Stimulated activated CD4-positive, alpha-beta T cell treated with anti-CD3 and anti-CD28 coated beads, TNF-alpha, amount 100 ng/mL, for 1 hour (primary cell): ENCODE measurements around the gene GBF1.

Source experiments
- DNase-seq, 3 donors: peaks; one replicate each; pipeline ENCODE4 v3.0.0-alpha.2; 2020; ENCODE audit warnings: low read depth in 3 of 3, low spot score in 1 of 3

The GBF1 gene

DNA sequence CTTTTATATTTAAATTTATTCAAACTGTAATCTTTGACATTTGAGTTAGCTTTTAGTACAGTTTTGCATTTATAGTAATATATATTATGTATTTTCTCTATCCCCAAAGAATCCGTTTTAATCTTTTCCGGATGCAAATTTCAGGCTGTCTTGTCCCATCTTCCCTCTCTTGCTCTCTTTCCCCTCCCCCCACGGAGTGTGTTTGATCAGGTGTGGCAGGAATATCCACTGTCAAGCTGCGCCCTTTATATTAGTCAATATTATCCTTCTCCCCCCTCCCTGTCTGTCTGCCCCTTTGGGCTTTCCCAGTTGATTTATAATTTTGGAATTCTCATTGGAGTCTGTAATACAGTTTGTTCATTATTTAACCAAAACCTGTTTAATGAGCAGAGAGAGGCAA is 19.0 kb downstream of the GBF1 start:
- no peak for DNase-seq

DNA sequence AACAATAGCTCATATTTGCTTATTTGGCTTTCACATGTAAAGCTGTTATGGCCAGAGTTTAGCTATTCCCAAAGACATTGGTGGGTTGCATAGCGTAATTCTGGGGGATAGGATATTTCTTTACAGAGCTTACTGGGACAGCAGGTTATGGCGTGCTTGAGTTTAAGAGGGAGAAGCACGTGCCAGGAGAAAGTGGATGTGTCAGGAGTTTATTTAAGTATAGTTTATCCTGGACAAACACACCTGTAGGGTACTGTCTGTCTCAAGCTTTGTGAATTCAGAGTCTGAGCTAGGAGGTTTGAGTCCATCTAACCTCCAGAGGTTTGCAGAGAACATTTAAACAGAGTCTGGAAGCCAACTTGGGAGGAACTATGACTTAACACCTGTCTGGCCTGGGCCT is 21.3 kb downstream of the GBF1 start:
- no peak for DNase-seq

DNA sequence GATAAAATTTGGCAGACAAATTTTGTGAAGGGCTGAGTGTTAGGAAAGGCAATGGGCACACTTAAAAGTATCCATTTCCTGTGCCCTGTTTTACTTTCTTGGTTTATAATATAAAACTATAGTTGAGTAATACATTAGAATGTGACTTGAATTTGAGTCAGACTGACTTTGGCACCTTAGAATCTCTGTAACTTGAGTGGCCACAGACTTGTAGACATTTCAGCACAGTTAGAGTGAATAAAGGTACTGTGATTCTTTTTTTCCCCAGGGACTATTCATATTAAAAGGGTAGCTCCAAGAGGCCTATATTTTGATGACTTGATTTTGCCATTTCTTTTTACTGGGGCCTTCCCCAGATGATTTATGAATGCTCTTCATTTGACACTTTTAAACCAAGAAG is 22.4 kb downstream of the GBF1 start:
- no peak for DNase-seq

DNA sequence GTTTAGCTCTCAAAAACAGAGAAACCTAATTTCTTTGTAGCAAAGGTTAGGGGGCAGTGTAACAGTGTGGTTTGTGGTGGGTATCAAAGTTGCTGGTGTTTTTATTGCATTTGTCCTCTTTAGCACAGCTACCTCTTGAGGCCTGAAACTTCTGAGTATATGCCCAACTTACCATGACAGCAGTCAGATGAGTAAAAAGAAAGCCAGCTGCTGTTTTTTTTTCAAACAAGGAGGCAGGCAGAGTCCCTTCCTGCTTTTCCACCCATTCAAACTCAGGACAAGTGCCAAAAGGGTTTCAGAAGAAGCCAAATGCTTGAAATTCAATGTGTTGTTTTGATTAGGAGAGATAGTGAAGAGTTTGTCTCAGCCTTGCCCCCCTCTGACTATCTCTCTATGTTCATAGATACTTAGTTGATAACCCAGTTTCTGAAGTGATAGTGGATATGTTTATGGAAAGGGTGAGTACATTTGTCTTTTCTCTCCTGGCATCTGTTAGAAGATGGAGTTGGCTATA is 23.1 kb downstream of the GBF1 start:
- DNase-seq: no peak

DNA sequence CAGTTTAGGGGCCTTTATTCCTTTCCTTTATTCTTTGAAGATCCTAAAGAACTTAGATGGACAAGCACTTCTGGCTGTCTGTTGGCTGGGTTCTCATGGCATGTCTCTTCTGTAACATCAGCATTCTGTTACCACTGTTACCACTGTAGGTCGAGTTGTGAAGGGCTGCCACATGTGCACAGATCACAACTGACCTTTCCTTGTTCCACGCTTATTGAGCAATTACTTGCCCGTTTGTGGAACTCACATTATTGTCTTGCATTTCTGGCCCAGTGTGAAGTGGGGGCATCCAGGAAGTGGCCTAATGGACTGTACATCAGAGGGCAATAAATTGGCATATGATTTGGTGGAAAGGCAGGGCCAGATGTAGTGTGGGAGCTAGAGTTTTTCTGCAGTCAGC is 23.7 kb downstream of the GBF1 start:
- DNase-seq: no peak

DNA sequence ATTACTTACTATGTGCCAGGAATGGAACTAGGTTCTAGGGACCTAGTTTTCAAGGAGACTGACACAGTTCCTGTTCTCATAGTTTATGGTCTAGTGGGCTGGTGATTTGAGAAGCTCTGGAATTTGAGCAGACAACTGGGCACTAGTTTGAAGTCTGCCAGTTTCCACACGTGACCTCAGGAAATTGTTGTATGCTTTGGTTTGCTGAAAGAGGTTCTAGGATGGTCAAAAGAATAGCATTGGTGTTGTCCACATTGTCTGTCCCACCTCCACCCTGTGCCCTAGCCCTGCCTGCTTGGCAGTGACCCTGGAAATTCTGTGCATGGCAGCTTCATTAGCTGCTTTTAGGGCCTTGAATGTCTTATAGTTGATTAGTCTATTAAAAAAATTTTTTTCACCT is 28.7 kb downstream of the GBF1 start:
- DNase-seq: no peak

DNA sequence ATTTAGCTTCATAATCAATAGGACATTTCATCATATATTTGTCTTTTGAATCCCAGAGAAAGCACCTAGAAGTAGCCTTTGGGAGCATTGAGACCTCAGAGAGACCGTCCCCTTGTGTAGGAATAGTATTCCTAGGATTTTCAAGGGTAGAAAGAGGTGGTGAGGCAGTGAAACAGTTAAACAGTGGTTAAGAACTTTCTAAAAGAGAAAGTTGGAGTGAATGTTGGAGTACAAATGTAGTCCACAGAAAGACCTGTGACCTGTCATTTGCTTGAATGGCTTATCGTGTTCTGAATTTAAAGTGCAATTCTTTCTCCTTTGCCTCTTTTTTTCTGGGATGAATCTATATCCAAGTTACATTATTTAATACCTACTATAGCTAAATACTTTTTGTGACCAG is 30.0 kb downstream of the GBF1 start:
- DNase-seq: no peak

DNA sequence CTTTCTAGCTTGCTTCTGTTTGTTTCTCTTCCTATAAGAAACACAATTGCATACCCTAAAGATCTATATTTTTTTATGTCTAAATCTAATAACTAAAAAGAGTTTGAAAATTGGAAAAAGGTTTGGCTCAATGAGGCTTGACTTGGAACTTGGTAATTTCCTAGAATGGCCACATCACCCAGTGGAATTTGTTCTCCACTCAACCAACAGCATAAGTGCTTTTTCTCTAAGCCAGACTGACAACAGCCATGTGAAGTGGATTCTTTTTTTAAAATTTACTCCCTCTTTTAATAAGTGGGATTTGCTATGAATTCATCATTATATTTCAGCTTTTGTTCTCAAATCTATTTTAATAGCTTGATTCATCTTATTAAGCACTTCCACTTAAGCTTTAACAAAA is 33.8 kb downstream of the GBF1 start:
- DNase-seq: no peak

DNA sequence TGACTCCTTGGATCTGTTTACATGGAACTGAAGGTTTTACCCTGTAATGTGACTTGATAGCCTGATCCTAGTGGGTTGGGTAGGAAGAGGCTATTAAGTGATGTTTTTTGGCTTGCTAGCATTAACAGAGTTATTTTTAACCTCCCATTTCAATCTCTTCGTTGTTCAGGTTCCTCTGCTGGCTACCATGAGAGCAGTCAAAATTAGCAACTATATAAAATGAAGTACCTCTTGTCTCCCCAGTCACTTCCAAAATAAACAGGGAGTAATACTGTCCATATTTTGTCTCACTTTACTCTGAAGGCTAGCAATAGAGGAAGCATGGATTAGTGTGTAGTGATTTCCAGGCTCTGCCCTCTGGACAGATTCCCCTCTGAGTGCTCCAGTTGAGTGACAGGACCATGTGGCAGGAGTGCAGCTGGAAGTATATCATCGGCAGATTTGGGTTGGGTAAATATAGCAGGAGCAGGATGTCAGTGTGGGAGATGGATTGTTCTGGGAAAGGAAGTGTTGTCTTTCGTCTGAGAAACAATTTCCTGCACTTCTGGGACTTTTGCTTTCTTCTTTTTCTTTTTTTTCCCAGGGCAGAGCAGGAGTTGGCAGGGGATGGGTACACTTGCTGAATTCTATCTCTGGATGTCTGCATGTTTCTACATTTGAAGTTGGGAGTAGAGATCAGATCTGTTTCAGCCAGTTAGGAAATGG is 35.2 kb downstream of the GBF1 start:
- no peak for DNase-seq

DNA sequence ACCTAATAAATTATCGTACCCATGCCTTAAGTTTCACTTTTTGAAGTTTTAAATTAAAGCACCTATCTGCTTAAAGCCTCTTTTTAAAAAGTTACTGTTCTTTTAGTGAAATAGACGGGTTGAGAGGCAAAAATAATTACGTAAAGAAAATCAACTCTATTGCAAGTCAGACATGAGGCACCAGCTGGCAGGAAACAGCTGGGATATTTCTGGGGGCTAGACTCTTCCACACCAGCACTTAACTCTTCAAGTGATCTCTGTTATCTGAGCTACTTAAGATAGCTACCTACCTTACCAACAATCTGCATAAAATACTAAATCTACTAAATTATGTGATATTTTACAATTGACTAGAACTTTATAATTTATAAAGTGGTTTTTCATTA is 35.8 kb downstream of the GBF1 start:
- no peak for DNase-seq

DNA sequence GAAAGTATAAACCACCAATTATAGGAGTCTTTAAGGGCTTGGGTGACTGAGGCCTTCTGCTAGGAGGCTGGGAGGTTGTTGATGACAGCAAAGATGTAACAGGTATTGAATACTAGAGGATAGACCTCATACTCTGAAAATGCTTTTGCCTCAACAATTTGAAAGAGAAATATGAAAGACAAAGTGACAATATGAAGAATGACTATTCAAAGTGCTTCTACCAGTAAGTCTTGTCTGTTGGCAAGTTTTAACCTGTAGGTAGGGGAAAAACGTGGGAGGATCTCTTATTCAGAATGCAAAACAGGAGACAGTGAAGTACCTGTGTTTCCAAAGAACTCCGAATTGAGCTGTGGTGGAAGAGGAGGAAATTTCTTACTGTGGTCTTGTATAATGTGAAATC is 38.2 kb downstream of the GBF1 start:
- no peak for DNase-seq

DNA sequence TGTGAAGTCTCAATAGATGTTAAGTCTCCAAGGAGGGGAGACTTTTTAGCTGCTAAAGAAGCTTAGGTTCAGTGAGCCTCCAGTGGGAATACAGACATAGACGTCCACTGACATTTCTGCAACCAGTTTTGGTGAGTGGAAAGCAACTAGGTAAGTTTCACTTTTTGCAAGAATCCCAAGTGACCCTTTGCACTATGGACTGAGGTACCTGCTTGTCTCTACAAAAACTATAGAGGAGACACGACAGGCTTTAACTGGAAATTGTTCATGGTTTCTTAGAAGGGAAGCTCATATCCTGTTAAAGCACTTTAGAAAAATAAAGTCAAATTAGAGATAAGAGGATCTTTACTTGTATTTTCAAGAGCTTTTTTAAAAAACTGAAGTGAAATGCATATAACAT is 38.6 kb downstream of the GBF1 start:
- no peak for DNase-seq

DNA sequence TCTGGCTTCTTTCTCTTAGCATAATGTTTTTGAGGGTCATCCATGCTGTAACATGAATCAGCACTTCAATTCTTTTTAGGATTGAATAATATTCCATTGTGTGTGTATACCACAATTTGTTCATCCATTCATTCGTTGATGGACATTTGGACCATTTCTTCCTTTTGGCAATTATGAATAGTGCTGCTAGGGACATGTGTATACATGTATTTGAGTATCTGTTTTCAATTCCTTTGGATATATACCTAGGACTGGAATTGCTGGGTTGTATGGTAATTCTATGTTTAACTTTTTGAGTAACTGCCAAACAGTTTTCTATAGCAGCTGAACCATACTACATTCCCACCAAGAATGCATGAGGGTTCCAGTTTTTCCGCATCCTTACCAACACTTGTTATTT is 39.2 kb downstream of the GBF1 start:
- DNase-seq: no peak

DNA sequence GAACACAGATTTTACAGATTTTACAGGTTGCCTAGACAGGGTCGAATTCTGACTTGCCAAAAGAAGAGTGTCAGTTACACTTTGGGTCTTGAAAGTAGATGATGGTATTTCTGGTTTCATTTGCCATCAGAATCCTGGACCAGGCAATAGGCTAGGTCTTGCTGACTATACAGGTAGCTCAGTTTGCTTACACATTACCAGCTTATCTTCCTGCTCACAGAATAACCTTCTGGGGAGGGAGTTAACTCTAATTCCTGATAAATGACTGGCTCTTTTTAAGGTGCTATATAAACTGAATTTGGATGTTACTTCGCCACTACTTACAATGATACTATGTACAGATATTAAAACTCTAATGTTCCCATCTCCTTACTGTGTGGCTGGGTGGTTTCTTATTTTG is 39.8 kb downstream of the GBF1 start:
- DNase-seq: no peak

DNA sequence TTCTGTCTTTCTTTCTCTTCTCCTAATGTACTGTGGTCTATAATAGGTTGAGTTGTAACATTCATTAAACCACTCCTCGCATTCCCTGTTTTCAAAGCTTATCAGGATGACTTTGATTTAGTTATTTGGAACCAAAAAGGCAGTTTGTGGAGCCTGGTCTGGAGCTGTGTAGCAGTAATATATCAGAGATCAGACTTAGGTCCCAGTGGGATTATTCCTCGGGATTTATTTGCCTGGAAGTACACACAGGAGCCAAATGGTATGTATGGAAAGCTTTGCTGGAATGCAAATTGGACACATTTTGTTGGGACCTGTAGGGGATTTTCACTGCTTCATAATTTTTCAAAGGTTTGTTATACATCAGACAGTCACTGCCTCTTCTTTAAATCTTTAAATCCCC is 40.9 kb downstream of the GBF1 start:
- DNase-seq: no peak

DNA sequence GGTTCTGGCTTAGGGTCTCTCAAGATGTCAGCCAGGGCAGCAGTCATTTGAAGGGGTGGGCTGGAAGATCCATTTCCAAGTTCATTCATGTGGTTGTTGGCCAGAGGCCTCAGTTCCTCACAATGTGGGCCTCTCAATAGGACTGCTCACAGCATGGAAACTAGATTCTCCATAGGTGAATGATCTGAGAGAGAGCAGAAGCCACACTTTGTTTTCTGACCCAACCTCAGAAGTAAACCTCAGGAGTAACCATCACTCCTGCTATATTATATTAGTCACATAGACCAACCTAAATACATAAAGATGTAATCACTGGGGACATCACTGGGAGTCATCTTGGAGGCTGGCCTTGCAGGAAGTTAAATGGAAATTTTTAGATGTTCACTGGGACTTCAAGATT is 42.2 kb downstream of the GBF1 start:
- no peak for DNase-seq

DNA sequence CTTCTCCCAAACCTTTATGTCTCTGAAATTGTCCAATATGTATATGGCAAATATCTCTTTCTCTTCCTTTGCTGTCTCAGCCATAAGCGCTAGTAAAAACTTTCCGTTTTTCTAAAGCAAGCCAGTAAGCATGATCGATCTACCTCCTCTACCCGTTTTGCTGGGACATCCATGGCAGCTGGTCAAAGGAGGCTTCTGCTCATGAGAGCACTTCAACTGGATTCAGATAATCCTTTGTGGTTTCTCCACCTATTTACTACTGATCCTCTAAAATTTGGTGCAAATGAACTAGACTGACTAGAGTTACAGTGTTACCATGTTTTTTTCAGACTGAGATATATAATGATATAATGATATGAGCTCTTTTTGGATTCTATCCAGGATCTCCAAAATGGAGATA is 42.7 kb downstream of the GBF1 start:
- no peak for DNase-seq

DNA sequence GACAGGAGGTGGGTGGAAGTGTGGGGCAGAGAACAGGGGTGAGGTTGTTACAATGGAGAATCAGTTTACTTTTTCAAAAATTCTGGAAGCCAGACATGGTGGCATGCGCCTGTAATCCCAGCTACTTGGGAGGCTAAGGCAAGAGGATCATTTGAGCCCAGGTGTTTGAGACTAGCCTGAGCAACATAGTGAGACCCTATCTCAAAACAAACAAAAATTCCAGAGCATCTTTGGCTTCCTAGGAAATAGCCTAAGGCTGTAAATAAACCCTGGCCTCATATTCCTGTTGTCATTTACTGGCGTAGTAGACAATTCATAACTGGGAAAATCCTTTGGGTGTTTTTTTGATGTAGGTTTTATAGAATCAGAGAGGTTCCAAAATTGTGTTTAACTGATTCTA is 44.0 kb downstream of the GBF1 start:
- DNase-seq: no peak

DNA sequence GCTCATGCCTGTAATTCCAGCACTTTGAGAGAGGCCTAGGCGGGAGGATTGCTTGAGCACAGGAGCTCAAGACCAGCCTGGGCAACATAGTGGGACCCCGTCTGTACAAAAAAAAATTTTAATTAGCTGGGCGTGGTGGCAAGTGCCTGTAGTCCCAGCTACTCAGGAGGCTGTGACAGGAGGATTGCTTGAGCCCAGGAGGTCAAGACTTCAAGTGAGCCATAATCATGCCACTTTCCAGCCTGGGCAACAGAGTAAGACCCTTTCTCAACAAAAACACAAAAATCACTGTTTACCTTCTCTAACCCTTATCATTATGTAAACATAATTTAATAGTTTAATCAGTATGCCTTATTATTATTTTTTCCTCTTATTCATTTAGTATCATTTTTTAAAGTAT is 44.5 kb downstream of the GBF1 start:
- DNase-seq: no peak

DNA sequence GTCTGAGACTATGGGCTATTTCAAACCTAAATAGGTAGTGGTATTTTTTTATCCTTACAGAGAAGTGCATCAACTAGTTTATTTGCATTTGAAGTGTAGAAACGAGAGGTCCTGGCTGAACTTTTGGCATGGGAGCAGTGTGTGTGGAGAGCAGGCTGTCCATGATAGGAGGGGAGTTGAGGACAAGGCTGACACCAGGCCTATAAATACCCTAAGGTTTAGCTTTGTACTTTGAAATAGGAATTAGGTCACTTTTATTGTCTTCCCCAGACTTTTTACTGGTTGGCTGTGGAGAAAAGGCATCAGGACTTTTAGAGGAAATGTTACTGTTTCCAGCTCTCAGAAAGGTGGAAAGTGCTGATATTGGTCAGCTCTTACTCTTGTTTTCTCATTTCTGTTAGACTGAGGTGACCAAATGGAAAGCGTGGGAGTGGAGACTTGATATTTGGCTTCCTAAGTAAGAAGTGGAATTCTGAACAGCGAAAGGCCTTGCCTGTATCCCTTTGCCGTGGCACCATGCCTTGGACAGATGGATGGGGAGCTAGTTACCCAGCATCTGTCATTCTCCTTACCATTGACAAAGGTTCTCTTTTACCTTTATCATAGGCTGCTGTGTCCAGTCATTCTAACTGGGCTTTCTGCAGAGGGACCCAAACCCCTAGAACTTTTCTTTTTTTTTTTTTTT is 46.0 kb downstream of the GBF1 start:
- no peak for DNase-seq

DNA sequence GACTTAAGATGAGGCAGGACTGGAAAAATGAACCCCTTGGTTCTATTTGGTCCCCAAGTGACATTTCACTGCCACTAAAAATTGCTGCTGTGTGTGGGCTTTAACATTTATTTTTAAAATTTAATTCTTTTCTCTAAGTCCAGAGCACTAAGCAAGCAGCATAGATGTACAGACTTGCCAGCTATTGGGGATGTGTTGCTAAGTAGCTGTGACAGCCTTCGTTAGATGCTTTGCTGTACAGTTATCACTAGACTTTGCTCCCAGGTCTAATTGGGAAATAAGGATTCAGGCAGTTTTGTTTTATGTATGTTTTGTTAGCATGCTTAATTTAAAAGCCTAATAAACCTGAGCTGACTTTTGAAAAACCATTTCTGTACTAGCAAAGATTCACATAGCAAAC is 51.8 kb downstream of the GBF1 start:
- no peak for DNase-seq

DNA sequence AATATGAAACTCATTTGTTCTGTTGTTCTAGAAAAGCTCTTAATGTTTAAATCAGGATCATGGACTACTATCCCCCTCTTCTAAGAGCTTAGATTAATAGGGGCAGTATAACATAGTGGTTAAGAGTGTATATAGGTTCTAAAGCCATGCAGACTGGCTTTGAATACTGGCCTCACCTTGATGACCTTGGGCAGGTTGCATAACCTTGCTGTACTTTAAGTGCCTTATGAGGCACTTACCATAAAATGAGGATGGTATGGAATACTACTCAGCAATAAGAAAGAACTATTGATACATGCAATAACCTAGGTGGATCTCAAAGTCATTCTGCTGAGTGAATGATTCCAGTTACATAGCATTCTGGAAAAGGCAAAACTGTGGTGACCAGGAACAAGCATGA is 53.6 kb downstream of the GBF1 start:
- no peak for DNase-seq

DNA sequence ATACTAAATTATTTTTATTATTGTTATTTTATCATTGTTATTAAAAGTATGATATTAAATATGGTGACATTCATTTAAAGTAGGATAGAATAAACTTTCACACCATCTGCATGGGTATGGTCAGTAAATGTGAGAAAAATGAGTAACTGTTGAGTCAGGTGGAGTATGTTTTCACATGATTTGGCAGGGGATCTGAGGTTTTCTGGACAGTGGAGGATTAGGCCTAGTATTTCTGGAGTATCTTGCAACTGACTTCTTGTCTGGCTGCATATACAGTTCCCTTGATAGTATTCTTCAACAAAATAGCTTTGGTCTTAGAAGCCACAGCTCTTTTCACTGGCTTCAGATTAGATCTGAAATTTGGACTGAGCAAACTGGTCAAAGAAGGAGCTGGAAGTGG is 54.5 kb downstream of the GBF1 start:
- DNase-seq: no peak
